HEK293 (cell line): Measurements from ENCODE around the gene NLK.

Experiments
- HOXA7 ChIP-seq: sonication (generic); formaldehyde crosslinking; IDR thresholded peaks from 2 replicates; pipeline ENCODE4 v1.8.1; 2022; ENCODE audit warnings: missing genetic modification reagents, borderline replicate concordance
- REST ChIP-seq: fragments of 450-650 bp; formaldehyde crosslinking; IDR thresholded peaks from 2 replicates; pipeline ENCODE4 v1.5.1; 2016; ENCODE audit warnings: missing biosample characterization, missing genetic modification characterization
- ZNF214 ChIP-seq: fragments of 450-650 bp; formaldehyde crosslinking; IDR thresholded peaks from 2 replicates; pipeline ENCODE4 v1.5.1; 2017; ENCODE audit warnings: missing biosample characterization, mild to moderate bottlenecking, missing genetic modification characterization, borderline replicate concordance
- ZNF274 ChIP-seq, 2 experiments: fragments of 200-500 bp in 1 of 2; fragments of 450-650 bp in 1 of 2; sonication (Bioruptor generic) in 1 of 2; formaldehyde crosslinking in 1 of 2; IDR thresholded peaks; 2 replicates each; pipeline versions ENCODE4 v1.5.1 to v1.6.1; 2014 to 2016; ENCODE audit warnings: borderline replicate concordance in 1 of 2, inconsistent platforms in 1 of 2, low read length in 1 of 2, missing biosample characterization in 1 of 2, missing genetic modification characterization in 1 of 2
- ZNF843 ChIP-seq: fragments of 450-650 bp; formaldehyde crosslinking; IDR thresholded peaks from 2 replicates; pipeline ENCODE4 v1.5.1; 2016; ENCODE audit warnings: missing biosample characterization, missing genetic modification characterization
- TF ChIP-seq, protein P1 (sequence below): fragments of 450-650 bp; formaldehyde crosslinking; IDR thresholded peaks from 2 replicates; pipeline ENCODE4 v1.5.1; 2016; ENCODE audit warnings: missing biosample characterization, missing genetic modification characterization
- TF ChIP-seq, protein P2 (sequence below): fragments of 450-650 bp; formaldehyde crosslinking; IDR thresholded peaks from 2 replicates; pipeline ENCODE4 v1.5.1; 2016; ENCODE audit warnings: missing biosample characterization, missing genetic modification characterization

DNA sequence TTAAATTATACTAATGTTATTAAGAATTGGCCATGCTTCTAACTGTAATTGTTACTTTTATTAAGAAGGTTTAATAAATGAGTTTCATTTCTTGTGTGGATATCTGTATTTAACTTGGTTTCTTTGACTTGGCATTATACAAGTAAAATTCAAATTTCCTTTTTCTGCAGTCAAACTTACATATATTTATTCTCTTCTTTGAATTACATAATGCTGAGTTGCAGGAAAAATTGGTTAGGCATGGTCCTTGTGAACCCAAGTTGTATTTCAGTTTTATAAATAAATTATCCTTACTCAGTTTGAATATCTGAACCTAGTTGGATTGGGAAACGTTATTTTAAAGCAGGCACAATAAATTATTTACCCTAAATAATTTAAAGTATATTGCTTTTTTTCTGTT, 54.8 kb downstream of the NLK start:
- TF ChIP-seq, protein P1, sequence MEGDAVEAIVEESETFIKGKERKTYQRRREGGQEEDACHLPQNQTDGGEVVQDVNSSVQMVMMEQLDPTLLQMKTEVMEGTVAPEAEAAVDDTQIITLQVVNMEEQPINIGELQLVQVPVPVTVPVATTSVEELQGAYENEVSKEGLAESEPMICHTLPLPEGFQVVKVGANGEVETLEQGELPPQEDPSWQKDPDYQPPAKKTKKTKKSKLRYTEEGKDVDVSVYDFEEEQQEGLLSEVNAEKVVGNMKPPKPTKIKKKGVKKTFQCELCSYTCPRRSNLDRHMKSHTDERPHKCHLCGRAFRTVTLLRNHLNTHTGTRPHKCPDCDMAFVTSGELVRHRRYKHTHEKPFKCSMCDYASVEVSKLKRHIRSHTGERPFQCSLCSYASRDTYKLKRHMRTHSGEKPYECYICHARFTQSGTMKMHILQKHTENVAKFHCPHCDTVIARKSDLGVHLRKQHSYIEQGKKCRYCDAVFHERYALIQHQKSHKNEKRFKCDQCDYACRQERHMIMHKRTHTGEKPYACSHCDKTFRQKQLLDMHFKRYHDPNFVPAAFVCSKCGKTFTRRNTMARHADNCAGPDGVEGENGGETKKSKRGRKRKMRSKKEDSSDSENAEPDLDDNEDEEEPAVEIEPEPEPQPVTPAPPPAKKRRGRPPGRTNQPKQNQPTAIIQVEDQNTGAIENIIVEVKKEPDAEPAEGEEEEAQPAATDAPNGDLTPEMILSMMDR (tag by site-specific recombination), result no peak
- TF ChIP-seq HOXA7 (CRISPR knock-in tag) (no peak), REST (tag by site-specific recombination) (no peak), ZNF274 (IDR thresholded peaks at IDR 0.05; ENCODE audit: low read length) (no peak), ZNF274 (tag by site-specific recombination; IDR thresholded peaks at IDR 0.05; ENCODE audit: borderline replicate concordance) (no peak), ZNF214 (no peak), ZNF843 (tag by site-specific recombination) (no peak)
- TF ChIP-seq, protein P2, sequence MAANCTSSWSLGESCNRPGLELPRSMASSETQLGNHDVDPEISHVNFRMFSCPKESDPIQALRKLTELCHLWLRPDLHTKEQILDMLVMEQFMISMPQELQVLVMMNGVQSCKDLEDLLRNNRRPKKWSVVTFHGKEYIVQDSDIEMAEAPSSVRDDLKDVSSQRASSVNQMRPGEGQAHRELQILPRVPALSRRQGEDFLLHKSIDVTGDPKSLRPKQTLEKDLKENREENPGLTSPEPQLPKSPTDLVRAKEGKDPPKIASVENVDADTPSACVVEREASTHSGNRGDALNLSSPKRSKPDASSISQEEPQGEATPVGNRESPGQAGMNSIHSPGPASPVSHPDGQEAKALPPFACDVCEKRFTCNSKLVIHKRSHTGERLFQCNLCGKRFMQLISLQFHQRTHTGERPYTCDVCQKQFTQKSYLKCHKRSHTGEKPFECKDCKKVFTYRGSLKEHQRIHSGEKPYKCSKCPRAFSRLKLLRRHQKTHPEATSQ, result no peak
